ENCODE measurements around the gene GALNT11.

- TF ChIP-seq CTCF (IDR thresholded peaks at IDR 0.05), result no peak
- TF ChIP-seq POLR2A (IDR thresholded peaks at IDR 0.05), result no peak
- TF ChIP-seq POLR2AphosphoS5 (IDR thresholded peaks at IDR 0.05), result no peak
Measured at GRCh38 chr7:152117356-152117755, 91.9 kb downstream of the GALNT11 start.

All from breast epithelium (tissue), 3 donors.